HL-60 (cell line): ENCODE measurements around the gene GABBR1.

Source experiments
- DNase-seq, 2 experiments: peaks; one replicate each; pipeline ENCODE4 v3.0.0-alpha.2; 2010 to 2020; ENCODE audit warnings: low read depth in 1 of 2, low spot score in 1 of 2
- H3K27ac ChIP-seq: fragments of 250-450 bp; sonication (Bioruptor Pico); replicated peaks from 2 replicates; pipeline ENCODE4 v1.5.1; 2020; ENCODE audit warnings: mild to moderate bottlenecking, moderate library complexity
- H3K27me3 ChIP-seq: fragments of 250-450 bp; sonication (Bioruptor Pico); 2 replicates; pipeline ENCODE4 v1.5.1; 2021; ENCODE audit warnings: mild to moderate bottlenecking, moderate library complexity; ENCODE audit not compliant: insufficient read depth, poor library complexity, severe bottlenecking
- H3K4me3 ChIP-seq: replicated peaks from 2 replicates; pipeline ENCODE4 v1.5.1; 2011; ENCODE audit warnings: mild to moderate bottlenecking, control low read depth, low read length; ENCODE audit not compliant: insufficient read depth
- CTCF ChIP-seq: IDR thresholded peaks from one replicate; pipeline ENCODE4 v1.5.1; 2011; ENCODE audit warnings: low read length, control low read depth, inconsistent platforms; ENCODE audit not compliant: insufficient read depth
- GABPA ChIP-seq: IDR thresholded peaks from 2 replicates; pipeline ENCODE4 v1.6.1; 2012; ENCODE audit warnings: low read depth
- POLR2AphosphoS5 ChIP-seq: IDR thresholded peaks from 2 replicates; pipeline ENCODE4 v1.6.1; 2012; ENCODE audit warnings: low read depth
- REST ChIP-seq: IDR thresholded peaks from 2 replicates; pipeline ENCODE4 v1.6.1; 2012; ENCODE audit warnings: low read depth; ENCODE audit not compliant: insufficient replicate concordance
- SPI1 ChIP-seq: IDR thresholded peaks from 2 replicates; pipeline ENCODE4 v1.6.1; 2012; ENCODE audit warnings: low read depth, mild to moderate bottlenecking, borderline replicate concordance

GABBR1 gene

GRCh38 chr6:29528988-29529560, 103.9 kb downstream of the GABBR1 start:
- DNase-seq, result no peak
- no peaks in the 10 kb centered on the region for H3K27me3 ChIP-seq
- H3K27ac ChIP-seq, result no peak overlapping the region
- TF ChIP-seq SPI1, result no peak
- TF ChIP-seq GABPA, result no peak
- TF ChIP-seq CTCF, result no peak
- no peak for TF ChIP-seq REST
- no peak for TF ChIP-seq POLR2AphosphoS5
- no peak overlapping the region for H3K4me3 ChIP-seq

- H3K4me3 ChIP-seq, result no peak overlapping the region
- no peak for DNase-seq
- TF ChIP-seq REST (no peak), CTCF (no peak), GABPA (no peak), POLR2AphosphoS5 (no peak), SPI1 (no peak)
- H3K27me3 ChIP-seq, result no peaks in the 10 kb centered on the region
- H3K27ac ChIP-seq, result no peak overlapping the region
Observed at GRCh38 chr6:29528300-29528931, 104.6 kb downstream of the GABBR1 start.

- no peak overlapping the region for H3K27ac ChIP-seq
- H3K27me3 ChIP-seq, result no peaks in the 10 kb centered on the region
- TF ChIP-seq GABPA, result no peak
- TF ChIP-seq SPI1, result no peak
- TF ChIP-seq POLR2AphosphoS5, result no peak
- no peak for TF ChIP-seq REST
- no peak for TF ChIP-seq CTCF
- no peak for DNase-seq
- no peak overlapping the region for H3K4me3 ChIP-seq
Observed at GRCh38 chr6:29527564-29527963, 105.4 kb downstream of the GABBR1 start.
